GM12878 (cell line): Measurements from ENCODE around the gene LSM6. TPM values are rescaled to one million over a fixed set of nuclear protein-coding genes. Genes with fewer than 3 reads are reported as not detected.

Experiments used
- ATAC-seq: fragments of 200-7000 bp; cut with Tn5 transposase; 3 replicates; pipeline ENCODE4 v1.9.1; 2020; ENCODE audit warnings: mild to moderate bottlenecking, moderate library complexity
- BruUV-seq: library from RNA; stranded (reverse); fragments of 400-500 nt; replicated peaks from 2 replicates; lab custom pipeline; 2021; lab: Mats Ljungman, UMichigan
- CTCF ChIA-PET: fragments of 300-600 bp; sonication (Branson Sonifier 250); formaldehyde crosslinking; extraction: SDS; loops from one replicate; lab custom pipeline; 2021; ENCODE audit warnings: inconsistent platforms; lab: Yijun Ruan, JAX
- POLR2A ChIA-PET: fragments of 350-600 bp; formaldehyde crosslinking; extraction: SDS; loops from one replicate; lab custom pipeline; 2021; ENCODE audit warnings: inconsistent platforms; lab: Charles Lee
- RAD21 ChIA-PET: fragments of 300-600 bp; sonication (Branson Sonifier 250); formaldehyde crosslinking; loops from one replicate; lab custom pipeline; 2023; ENCODE audit warnings: antibody characterized with exemption; ENCODE audit not compliant: unreplicated experiment; lab: Charles Lee
- SMC1A ChIA-PET: fragments of 300-600 bp; sonication (Branson Sonifier 250); formaldehyde crosslinking; loops from one replicate; lab custom pipeline; 2023; ENCODE audit not compliant: unreplicated experiment, uncharacterized antibody; lab: Charles Lee
- DNase-seq: peaks from one replicate; pipeline ENCODE4 v3.0.0-alpha.2; 2011; ENCODE audit warnings: low read depth, low spot score
- FAIRE-seq: peaks from 3 replicates; lab custom pipeline; 2011; peaks lifted over from hg19 to GRCh38; lab: Jason Lieb, UNC
- H2AFZ ChIP-seq: 2 replicates; pipeline ENCODE4 v1.6.0; 2011; ENCODE audit warnings: low read depth, low read length, control low read depth; ENCODE audit not compliant: control insufficient read depth
- H3K27ac ChIP-seq: 2 replicates; pipeline ENCODE4 v1.5.1; 2011; ENCODE audit warnings: control low read depth; ENCODE audit not compliant: control insufficient read depth, insufficient read depth
- H3K27me3 ChIP-seq, 2 experiments: replicated peaks in 1 of 2; 2 replicates each; pipeline versions ENCODE4 v1.6.0 to v1.6.1; 2011; ENCODE audit warnings: low read length in 1 of 2; ENCODE audit not compliant: control insufficient read depth in 2 of 2, insufficient read depth in 2 of 2
- H3K36me3 ChIP-seq, 2 experiments: 2 replicates each; pipeline ENCODE4 v1.5.1; 2011; ENCODE audit warnings: low read length in 1 of 2; ENCODE audit not compliant: control insufficient read depth in 2 of 2, insufficient read depth in 2 of 2
- H3K4me1 ChIP-seq: 2 replicates; pipeline ENCODE4 v1.6.1; 2011; ENCODE audit warnings: mild to moderate bottlenecking, low read length, moderate library complexity, mixed read lengths; ENCODE audit not compliant: control insufficient read depth, insufficient read depth
- H3K4me2 ChIP-seq: 2 replicates; pipeline ENCODE4 v1.6.0; 2011; ENCODE audit warnings: control low read depth; ENCODE audit not compliant: control insufficient read depth, insufficient read depth
- H3K4me3 ChIP-seq: fragments of 200-600 bp; sonication (generic); 2 replicates; pipeline ENCODE4 v1.5.1; 2016
- H3K79me2 ChIP-seq: 2 replicates; pipeline ENCODE4 v1.6.0; 2011; ENCODE audit warnings: low read length; ENCODE audit not compliant: control insufficient read depth, insufficient read depth
- H3K9ac ChIP-seq: 2 replicates; pipeline ENCODE4 v1.8.0; 2011; ENCODE audit warnings: low read length, control low read depth, mixed read lengths; ENCODE audit not compliant: control insufficient read depth, insufficient read depth
- H3K9me3 ChIP-seq: replicated peaks from 3 replicates; pipeline ENCODE4 v1.5.1; 2011; ENCODE audit warnings: mild to moderate bottlenecking, low read length; ENCODE audit not compliant: control insufficient read depth, insufficient read depth
- H4K20me1 ChIP-seq: 2 replicates; pipeline ENCODE4 v1.6.0; 2011; ENCODE audit not compliant: control insufficient read depth, insufficient read depth
- ASH2L ChIP-seq: fragments of 300-600, 200-600 bp; sonication (generic); IDR thresholded peaks from 2 replicates; pipeline ENCODE4 v1.6.1; 2017; ENCODE audit warnings: low read depth, mild to moderate bottlenecking, borderline replicate concordance
- IKZF1 ChIP-seq: fragments of 450-650 bp; conservative IDR thresholded peaks from 2 replicates; pipeline ENCODE4 v1.6.1; 2017; ENCODE audit warnings: antibody characterized with exemption, mild to moderate bottlenecking
- KLF5 ChIP-seq: fragments of 450-650 bp; IDR thresholded peaks from 2 replicates; pipeline ENCODE4 v1.6.1; 2014; ENCODE audit warnings: mild to moderate bottlenecking; ENCODE audit not compliant: partially characterized antibody
- SIN3A ChIP-seq: IDR thresholded peaks from 2 replicates; pipeline ENCODE4 v1.6.1; 2012; ENCODE audit warnings: low read depth, low read length, improper control_type of control experiment
- STAT3 ChIP-seq: IDR thresholded peaks from 2 replicates; pipeline ENCODE4 v1.6.1; 2011; ENCODE audit warnings: low read depth, low read length, improper control_type of control experiment
- SUPT20H ChIP-seq: IDR thresholded peaks from 2 replicates; pipeline ENCODE4 v1.6.1; 2011; ENCODE audit warnings: low read depth, mild to moderate bottlenecking, low read length, moderate library complexity, borderline replicate concordance; ENCODE audit not compliant: control insufficient read depth
- USF2 ChIP-seq: IDR thresholded peaks from 2 replicates; pipeline ENCODE4 v1.6.1; 2011; ENCODE audit warnings: low read depth, low read length, improper control_type of control experiment, borderline replicate concordance
- ZNF274 ChIP-seq: IDR thresholded peaks from one replicate; pipeline ENCODE4 v1.8.0; 2011; ENCODE audit not compliant: insufficient read length, insufficient read depth
- ZZZ3 ChIP-seq: IDR thresholded peaks from 2 replicates; pipeline ENCODE4 v1.6.1; 2011; ENCODE audit warnings: low read depth; ENCODE audit not compliant: control insufficient read depth, insufficient read length
- in situ Hi-C: fragments of 300-500 bp; cut with MboI; formaldehyde crosslinking; loops from 9 replicates; pipeline ENCODE4 v1.14.3; 2018; ENCODE audit warnings: mixed read lengths
- intact Hi-C: fragments of 100-400 bp; cut with micrococcal nuclease; formaldehyde crosslinking; loops from one replicate; pipeline ENCODE4 v1.14.2; 2022; ENCODE audit not compliant: unreplicated experiment
- polyA plus RNA-seq, 11 experiments: library from polyadenylated mRNA; depleted of rRNA in 4 of 11; unstranded in 6 of 11; stranded (reverse) in 5 of 11; fragments of >200 nt; fragmentation: Nextera tagmentation in 4 of 11; fragmentation: Illumina TruSeq in 1 of 11; extraction: Ambion mirVana in 4 of 11; extraction: Trizol in 1 of 11; gene quantifications; 1 replicate in 1 of 11; 2 replicates in 10 of 11; pipeline versions ENCODE4 v1.2.1 to v1.2.3, GENCODE V29; 2011 to 2016; ENCODE audit warnings: inconsistent platforms in 2 of 11, missing spikeins in 2 of 11, low read depth in 1 of 11
- total RNA-seq, 4 experiments: library from RNA; depleted of rRNA in 3 of 4; stranded (reverse); fragments of >200 nt in 3 of 4; fragmentation: Illumina TruSeq in 1 of 4; extraction: Trizol in 1 of 4; gene quantifications; 2 replicates each; pipeline versions ENCODE4 v1.2.1 to v1.2.3, GENCODE V29; 2013 to 2021

LSM6 gene
- total and polyA plus RNA-seq, 10 of the 15 experiments (the other 5 are each of a cell fraction or from before 2014, with no cell fraction given) = 68.0 to 282 (median 229) TPM

- Histone ChIP-seq H3K27ac (no peak overlapping the region), H2AFZ (no peak overlapping the region), H3K9ac (no peak overlapping the region), H3K4me2 (no peak overlapping the region), H4K20me1 (no peaks in the 10 kb centered on the region), H3K9me3 (no peaks in the 10 kb centered on the region), H3K79me2 (no peaks in the 10 kb centered on the region), H3K27me3 (no peaks in the 10 kb centered on the region), H3K4me3 (no peak overlapping the region), H3K4me1 (no peaks in the 10 kb centered on the region), H3K36me3 (peaks cover 5 to 24% of the 10 kb centered on the region in 2 experiments)
- SMC1A ChIA-PET = no interaction called here
- RAD21 ChIA-PET = no interaction called here
- TF ChIP-seq ASH2L = no peak
- TF ChIP-seq SUPT20H = no peak
- no peak for TF ChIP-seq KLF5
- no peak for TF ChIP-seq IKZF1
- no peak for TF ChIP-seq SIN3A
- no peak for TF ChIP-seq ZZZ3
- TF ChIP-seq USF2 = no peak
- TF ChIP-seq STAT3 = no peak
- TF ChIP-seq ZNF274 = no peak
- DNase-seq = no peak
- intact Hi-C loops = no loop called here
- no peak for FAIRE-seq
- CTCF ChIA-PET = no interaction called here
- ATAC-seq = no peak
- POLR2A ChIA-PET = interaction anchor here (0.5 kb wide), 1 partner anchor 458 kb away, joined by 3 read pairs; no protein-coding TSS in a partner anchor
- in situ Hi-C loops = no loop called here
- BruUV-seq = no TSS peak
Observed at GRCh38 chr4:146194212-146194611, 18.7 kb downstream of the LSM6 start.
